GM18502 (cell line): Measurements from ENCODE around the gene PDE4D.
"Not testable (repeated sequence)": the region's sequence is repeated elsewhere in the genome, so short reads cannot be mapped to it uniquely, and the experiment has no call there.

Experiments used
- ATAC-seq: cut with Tn5 transposase; IDR thresholded peaks from one replicate; pipeline ENCODE4 v1.9.1; 2021; ENCODE audit warnings: mild to moderate bottlenecking; ENCODE audit not compliant: unreplicated experiment, poor library complexity

The PDE4D gene

GRCh38 chr5:58995779-58996178 is 897.7 kb downstream of the PDE4D start:
- not testable (repeated sequence) for ATAC-seq

- no peak for ATAC-seq
Measured at GRCh38 chr5:58993461-58993860, 900.1 kb downstream of the PDE4D start.

DNA sequence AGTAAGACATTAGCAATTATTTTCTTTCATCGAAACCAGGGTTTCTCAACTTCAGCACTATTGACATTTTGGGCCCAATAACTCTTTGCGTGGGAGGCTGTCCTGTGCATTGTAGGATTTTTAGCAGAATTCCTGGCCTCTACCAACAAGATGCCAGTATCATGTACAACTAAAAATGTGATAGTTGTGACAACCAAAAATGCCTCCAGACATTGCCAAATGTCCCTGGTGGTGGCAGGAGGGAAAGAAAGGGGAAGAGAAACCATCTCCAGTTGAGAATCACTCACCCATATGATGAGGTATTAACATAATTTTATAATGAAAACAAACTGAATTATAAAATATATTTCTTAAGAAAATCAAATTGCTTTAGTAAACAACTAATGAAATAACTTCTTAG is 904.6 kb downstream of the PDE4D start:
- no peak for ATAC-seq

GRCh38 chr5:58987193-58987592 is 906.3 kb downstream of the PDE4D start:
- ATAC-seq = no peak

DNA sequence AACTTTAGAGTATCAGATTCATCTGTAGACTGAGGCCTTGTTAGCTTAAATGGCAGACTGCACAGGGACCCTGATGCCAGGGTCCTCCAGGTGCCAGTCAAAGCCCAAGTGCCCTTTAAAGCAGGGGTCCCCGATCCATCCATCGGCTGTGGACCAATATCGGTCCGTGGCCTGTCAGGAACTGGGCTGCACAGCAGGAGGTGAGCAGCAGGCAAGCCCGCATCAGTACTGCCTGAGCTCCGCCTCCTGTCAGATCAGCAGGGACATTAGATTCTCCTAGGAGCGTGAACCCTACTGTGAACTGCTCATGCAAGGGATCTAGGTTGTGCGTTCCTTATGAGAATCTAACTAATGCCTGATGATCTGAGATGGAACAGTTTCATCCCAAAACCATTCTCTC is 907.2 kb downstream of the PDE4D start:
- no peak for ATAC-seq

GRCh38 chr5:58985759-58986158 is 907.8 kb downstream of the PDE4D start:
- no peak for ATAC-seq

- ATAC-seq = no peak
Measured at GRCh38 chr5:58985311-58985710, 908.2 kb downstream of the PDE4D start.

DNA sequence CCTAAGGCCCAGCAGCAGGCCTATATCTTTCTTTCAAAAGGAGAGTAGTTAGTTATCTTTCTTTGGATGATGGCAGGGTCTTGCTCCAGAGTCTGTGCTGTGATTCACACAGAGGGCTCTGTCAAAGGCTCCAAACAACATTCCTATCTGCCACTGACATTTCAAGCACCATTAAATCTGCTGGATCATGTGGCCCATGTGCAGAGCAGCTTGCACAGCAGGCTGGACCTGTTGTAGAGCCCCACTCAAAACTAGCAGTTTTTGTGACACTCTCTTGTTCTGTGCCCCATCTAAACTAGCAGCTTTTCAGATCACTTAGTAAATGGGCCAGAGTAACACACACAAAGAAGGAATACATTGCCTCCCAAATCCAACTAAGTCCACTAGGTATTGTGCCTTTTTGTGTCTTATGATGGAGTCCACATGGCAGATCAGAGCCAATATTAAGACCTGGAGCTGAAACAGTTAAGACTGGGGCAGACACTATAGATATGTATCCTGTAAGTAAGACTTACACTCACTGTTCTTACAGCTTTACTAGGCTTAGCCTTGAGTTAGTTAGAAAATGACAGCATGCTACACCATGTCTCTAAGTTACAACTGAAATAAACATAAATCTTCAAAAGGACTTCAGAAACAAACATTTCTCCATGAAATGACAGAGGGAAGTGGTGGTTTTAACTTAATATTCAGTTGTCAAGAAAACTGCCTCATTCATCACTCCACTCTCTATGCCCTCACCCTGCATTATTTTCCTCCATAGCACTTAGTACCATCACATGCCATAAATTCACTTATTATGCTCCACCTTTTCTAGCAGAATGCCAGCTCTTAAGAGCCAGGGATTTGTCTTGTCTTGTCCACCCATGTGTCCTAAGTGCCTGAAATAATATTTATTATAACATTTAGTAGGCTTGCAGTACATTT is 909.7 kb downstream of the PDE4D start:
- no peak for ATAC-seq

DNA sequence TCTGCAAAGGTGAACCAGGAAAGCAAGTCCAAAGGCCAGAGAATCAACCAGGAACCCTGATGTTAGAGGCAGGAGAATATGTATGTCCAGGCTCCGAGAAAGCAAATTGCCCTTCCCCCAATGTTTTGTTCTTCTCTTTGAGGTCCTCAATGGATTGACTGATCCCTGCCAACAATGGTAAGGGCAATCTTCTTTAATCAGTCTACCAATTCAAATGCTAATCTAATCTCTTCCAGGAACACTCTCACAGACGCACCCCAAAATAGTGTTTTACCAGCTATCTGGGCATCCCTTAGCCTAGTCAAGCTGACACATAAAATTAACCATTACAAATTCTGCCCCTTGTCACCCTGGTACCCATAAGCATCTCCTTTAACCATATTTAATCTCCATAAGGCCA is 912.6 kb downstream of the PDE4D start:
- ATAC-seq = no peak

GRCh38 chr5:58979090-58979489 is 914.4 kb downstream of the PDE4D start:
- no peak for ATAC-seq

DNA sequence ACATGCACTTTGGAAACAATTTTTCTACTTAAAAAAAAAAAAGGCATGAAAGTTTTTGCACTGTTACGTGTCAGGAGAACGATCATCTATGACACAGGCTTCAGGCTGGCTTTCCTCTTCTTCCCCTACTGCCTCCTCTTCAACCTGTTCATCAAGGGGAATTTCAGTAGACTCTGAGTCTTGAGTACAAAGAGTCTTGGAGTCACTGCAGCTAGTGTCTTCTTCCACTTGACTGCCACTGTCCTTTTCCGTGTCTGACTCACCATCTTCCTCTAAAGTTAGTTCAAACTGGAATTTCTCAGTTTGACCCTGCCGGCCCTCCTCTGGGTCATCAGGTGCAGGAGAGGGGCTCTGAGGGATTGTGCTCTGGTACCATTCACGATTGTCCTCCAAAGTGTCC is 918.9 kb downstream of the PDE4D start:
- ATAC-seq = no peak

DNA sequence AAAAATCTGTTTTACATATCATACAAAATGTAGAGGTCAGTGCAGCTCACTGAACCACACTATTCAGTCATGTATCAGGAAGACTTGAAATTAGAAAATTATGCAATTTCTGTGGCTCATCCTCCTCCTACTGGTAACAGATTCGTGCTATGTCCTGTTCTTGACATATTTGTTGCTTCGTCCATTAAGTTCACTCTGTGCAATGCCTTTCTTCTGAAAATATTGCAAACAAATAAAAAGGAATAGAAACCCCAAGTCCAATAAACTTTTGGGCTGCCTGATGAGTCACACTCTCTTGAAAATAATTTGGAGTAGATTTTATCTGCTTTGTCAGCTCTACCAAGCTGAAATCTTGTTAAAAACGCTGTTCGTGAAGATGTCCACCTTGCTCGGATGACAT is 919.4 kb downstream of the PDE4D start:
- ATAC-seq = no peak

DNA sequence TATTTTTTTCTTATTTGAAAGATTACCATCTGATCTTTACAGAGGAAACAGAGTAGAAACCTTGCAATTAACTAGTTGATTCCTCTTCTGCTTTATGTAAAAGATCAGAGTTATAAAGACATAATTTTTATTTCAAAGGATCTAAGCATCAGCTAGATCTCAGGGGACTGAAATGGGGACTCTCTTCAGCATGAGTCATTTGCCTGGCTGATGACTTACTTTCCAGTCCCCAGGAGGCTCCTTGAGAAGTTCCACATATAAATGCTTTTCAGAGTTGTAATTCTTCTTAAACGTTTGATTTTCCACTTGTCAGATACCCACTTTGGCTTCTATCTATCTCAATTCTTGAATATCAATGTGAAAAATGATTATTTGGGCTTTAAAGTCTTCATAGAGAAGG is 921.2 kb downstream of the PDE4D start:
- no peak for ATAC-seq

- ATAC-seq = no peak
Measured at GRCh38 chr5:58970766-58971165, 922.8 kb downstream of the PDE4D start.

DNA sequence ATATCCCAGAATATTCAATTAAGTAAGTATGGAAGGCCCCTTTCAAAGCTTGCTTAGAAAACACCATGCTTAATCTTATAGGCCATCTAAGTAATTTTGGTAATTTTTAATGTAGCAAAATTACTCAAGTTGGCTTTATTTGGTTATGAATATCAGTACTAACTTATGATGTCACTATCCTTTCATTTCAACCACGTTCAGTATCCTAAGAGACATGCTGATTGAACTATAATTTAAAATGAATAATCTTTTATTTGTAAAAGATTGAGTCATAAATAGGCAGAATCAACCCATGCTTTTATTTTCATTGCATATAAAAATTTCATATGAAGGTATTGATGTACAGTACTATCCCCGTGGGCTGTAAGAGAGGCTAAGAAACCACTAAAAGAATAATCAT is 923.7 kb downstream of the PDE4D start:
- no peak for ATAC-seq

- ATAC-seq = no peak
Measured at GRCh38 chr5:58969253-58969652, 924.3 kb downstream of the PDE4D start.

GRCh38 chr5:58968350-58968749 is 925.2 kb downstream of the PDE4D start:
- no peak for ATAC-seq

DNA sequence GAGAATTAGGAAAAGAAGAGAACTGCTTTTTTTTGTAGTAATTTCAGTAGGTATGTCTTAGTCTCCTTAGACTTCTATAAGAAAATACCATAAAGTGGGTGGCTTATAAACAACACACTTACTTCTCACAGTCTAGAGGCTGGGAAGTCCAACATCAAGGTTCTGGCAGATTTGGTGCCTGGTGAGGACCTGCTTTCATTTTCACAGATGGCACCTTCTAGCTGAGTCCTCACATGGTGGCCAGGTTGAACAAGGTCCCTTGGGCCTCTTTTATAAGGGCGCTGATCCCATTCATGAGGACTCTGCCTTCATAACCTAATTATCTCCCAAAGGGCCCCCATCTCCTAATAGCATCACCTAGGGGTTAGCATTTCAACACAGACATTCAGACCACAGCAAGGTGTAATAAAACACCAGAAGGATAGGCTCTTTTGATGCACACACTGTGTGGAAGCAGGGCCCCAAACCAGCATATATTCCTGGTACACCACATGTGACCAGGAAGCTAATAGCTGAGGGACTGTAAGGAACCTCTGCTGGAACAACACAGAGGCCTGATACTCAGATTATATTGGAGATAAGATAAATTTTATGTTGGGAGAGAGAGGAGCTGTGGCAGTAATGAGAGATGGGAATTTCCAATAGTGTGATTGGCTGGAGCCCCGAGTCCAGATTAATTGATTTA is 925.8 kb downstream of the PDE4D start:
- no peak for ATAC-seq

DNA sequence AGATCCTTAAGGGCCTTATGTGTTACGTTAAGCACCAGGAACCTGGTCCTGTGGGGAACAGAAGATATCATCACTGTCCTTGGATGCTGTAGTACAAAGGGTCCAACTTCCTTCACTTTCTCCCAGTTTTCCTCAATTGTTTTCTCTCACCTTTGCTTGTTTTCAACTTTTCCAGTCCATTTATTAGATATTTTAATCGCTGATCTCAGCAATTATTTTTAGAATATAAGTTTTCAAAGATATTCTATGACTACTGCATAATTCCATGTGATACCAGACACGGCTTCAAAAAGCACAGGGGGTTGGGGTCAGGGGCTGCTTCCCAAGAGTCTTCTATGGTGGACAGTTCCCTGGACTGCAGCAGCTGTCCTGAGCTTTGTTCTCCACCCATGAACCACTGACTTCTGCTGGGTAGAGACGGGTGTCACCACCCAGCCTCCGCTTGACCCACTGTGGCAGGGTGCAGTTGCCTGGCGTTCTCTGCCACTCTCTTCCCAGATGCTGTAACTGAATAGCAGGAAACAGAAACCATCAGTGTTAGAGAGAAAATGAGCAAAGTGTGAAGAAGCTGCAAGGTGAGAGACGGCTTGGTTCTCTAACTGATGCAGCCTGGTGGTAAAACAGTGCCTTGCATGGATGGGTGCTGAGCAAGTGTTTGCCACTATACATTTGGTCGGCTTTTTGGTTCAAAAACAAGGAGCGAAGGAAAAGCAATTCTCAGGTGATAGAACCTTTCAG is 927.7 kb downstream of the PDE4D start:
- no peak for ATAC-seq

GRCh38 chr5:58963821-58964220 is 929.7 kb downstream of the PDE4D start:
- no peak for ATAC-seq

DNA sequence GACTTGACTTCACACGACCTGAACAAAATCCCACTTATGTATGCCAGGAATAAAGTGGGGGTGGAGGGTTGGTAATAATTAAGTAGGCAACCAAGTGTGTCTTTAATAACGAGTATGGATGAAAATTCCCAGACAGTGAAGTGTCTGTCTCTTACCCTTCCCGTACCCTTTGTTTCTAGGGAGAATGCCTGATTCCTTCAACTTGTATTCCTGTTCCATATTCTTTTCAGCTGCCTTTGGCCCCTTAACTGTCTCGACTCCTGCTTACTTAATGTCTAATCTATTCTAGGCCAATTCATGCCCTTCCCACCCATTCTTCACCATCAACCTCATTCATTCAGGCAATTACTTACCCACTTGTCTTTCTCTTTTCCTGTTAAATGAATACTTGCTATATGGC is 930.2 kb downstream of the PDE4D start:
- ATAC-seq = no peak
